GM18499 (cell line): Measurements from ENCODE around the gene CT45A6.
"Not testable (repeated sequence)": the region's sequence is repeated elsewhere in the genome, so short reads cannot be mapped to it uniquely, and the experiment has no call there.

Experiments
- ATAC-seq: cut with Tn5 transposase; IDR thresholded peaks from one replicate; pipeline ENCODE4 v1.9.1; 2021; ENCODE audit warnings: moderate number of reproducible peaks; ENCODE audit not compliant: insufficient read depth, unreplicated experiment

The CT45A6 gene

GRCh38 chrX:135802687-135803086 lies at the start of gene CT45A6:
TSS of gene CT45A6 (minus strand) at chrX:135802787. CDS start at chrX:135798993, 3,794 bp downstream.
- not testable (repeated sequence) for ATAC-seq

- ATAC-seq: not testable (repeated sequence)
Observed at GRCh38 chrX:135837180-135837579, 34.6 kb upstream of the CT45A6 start, which contains the start of gene CT45A7. TSS of gene CT45A7 (minus strand) at chrX:135837280. CDS start at chrX:135833533, 3,747 bp downstream.

GRCh38 chrX:135819912-135820311 lies 17.3 kb upstream of the CT45A6 start, which contains the start of gene CT45A2:
TSS of gene CT45A2 (minus strand) at chrX:135820012. CDS start at chrX:135816265, 3,747 bp downstream.
- not testable (repeated sequence) for ATAC-seq

- ATAC-seq: not testable (repeated sequence)
Observed at GRCh38 chrX:135785403-135785802, 17.2 kb downstream of the CT45A6 start, which contains the start of gene CT45A5. TSS of gene CT45A5 (minus strand) at chrX:135785503. CDS start at chrX:135781729, 3,774 bp downstream.

- not testable (repeated sequence) for ATAC-seq
Observed at GRCh38 chrX:135768091-135768490, 34.5 kb downstream of the CT45A6 start, which contains the start of gene CT45A3. TSS of gene CT45A3 (minus strand) at chrX:135768191. CDS start at chrX:135764444, 3,747 bp downstream.

GRCh38 chrX:135744739-135745138 lies 57.8 kb downstream of the CT45A6 start:
- not testable (repeated sequence) for ATAC-seq
